Stomach (tissue), 4 donors: ENCODE results near the gene ACTG1.

Experiments used
- EP300 ChIP-seq: sonication (generic); formaldehyde crosslinking; IDR thresholded peaks from one replicate; pipeline ENCODE4 v1.6.1; 2017; ENCODE audit warnings: antibody characterized with exemption
- POLR2A ChIP-seq, 4 donors: fragments of 450-650 bp; IDR thresholded peaks; one replicate each; pipeline ENCODE4 v1.6.1; 2016; ENCODE audit warnings: antibody characterized with exemption in 4 of 4, control low read depth in 2 of 4, mild to moderate bottlenecking in 1 of 4, moderate library complexity in 1 of 4
- TF ChIP-seq, protein P1 (sequence below), 7 experiments: fragments of 450-650 bp in 4 of 7; fragments of 200-600 bp in 3 of 7; sonication (generic) in 3 of 7; IDR thresholded peaks; one replicate each; pipeline ENCODE4 v1.5.1; 2016 to 2019; ENCODE audit warnings: antibody characterized with exemption in 7 of 7, control low read depth in 2 of 7, mild to moderate bottlenecking in 1 of 7

DNA sequence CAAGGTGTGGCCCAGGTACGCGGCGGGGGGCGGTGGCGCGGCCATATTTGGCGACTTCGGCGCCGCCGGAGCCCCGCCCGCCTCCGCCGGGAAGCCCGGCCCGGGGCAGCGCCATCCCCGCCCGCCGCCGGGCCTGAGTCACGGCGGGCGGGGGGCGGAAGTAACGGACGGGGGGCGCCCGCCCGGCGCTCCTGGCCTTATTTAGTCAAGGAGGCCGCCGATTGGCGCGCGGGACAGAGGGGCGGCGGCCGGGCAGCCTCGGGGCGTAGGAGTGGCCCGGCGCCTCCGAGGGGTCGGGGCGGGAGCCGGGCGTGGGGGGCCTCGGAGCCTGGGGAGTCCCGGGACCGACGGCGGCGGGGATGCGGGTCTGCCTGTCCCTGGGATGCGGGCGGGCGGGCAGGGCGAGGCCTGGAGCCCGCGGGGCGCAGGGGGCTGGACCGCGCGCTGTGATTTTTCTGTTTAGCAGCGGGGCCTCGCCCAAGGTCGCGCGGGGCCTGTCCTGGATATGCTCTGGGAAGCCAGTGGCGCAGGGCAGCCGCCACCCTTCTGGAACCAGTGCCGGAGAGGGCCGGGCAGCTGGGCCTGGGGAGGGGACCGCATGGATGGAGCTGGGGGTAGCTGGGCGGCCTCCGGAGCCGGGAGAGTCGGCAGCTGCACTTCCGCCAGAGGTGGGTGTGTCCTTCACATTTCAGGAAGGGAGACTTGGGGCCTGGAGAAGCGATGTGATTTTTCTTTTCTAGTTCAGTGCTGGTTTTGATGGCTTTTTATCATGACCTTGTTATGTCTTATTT lies 2.3 kb upstream of the ACTG1 start:
- TF ChIP-seq, protein P1, sequence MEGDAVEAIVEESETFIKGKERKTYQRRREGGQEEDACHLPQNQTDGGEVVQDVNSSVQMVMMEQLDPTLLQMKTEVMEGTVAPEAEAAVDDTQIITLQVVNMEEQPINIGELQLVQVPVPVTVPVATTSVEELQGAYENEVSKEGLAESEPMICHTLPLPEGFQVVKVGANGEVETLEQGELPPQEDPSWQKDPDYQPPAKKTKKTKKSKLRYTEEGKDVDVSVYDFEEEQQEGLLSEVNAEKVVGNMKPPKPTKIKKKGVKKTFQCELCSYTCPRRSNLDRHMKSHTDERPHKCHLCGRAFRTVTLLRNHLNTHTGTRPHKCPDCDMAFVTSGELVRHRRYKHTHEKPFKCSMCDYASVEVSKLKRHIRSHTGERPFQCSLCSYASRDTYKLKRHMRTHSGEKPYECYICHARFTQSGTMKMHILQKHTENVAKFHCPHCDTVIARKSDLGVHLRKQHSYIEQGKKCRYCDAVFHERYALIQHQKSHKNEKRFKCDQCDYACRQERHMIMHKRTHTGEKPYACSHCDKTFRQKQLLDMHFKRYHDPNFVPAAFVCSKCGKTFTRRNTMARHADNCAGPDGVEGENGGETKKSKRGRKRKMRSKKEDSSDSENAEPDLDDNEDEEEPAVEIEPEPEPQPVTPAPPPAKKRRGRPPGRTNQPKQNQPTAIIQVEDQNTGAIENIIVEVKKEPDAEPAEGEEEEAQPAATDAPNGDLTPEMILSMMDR (IDR thresholded peaks at IDR 0.05), result no peak
- TF ChIP-seq POLR2A (IDR thresholded peaks at IDR 0.05), result no peak
- no peak for TF ChIP-seq EP300
